HCT116 (cell line): ENCODE results near the gene BCL2L13.

ENCODE experiments used
- EZH2 ChIP-seq: fragments of 200-600 bp; sonication (generic); IDR thresholded peaks from 2 replicates; pipeline ENCODE4 v1.6.1; 2017; ENCODE audit warnings: antibody characterized with exemption, mixed run types
- EZH2phosphoT487 ChIP-seq: fragments of 200-600 bp; IDR thresholded peaks from 2 replicates; pipeline ENCODE4 v1.6.1; 2018; ENCODE audit warnings: antibody characterized with exemption, borderline replicate concordance
- POLR2AphosphoS5 ChIP-seq: IDR thresholded peaks from 2 replicates; pipeline ENCODE4 v1.6.1; 2011; ENCODE audit warnings: mild to moderate bottlenecking, low read depth, low read length, moderate library complexity
- TF ChIP-seq, protein P1 (sequence below), 3 experiments: fragments of 200-600 bp in 1 of 3; sonication (generic) in 1 of 3; IDR thresholded peaks in 2 of 3; conservative IDR thresholded peaks in 1 of 3; 2 replicates each; pipeline ENCODE4 v1.5.1; 2012 to 2017; ENCODE audit warnings: low read depth in 2 of 3, low read length in 2 of 3, antibody characterized with exemption in 1 of 3, borderline replicate concordance in 1 of 3, control low read depth in 1 of 3, mild to moderate bottlenecking in 1 of 3, mixed read lengths in 1 of 3, mixed run types in 1 of 3, moderate library complexity in 1 of 3; ENCODE audit not compliant: insufficient read depth in 1 of 3
- TF ChIP-seq, protein P2 (sequence below): IDR thresholded peaks from 2 replicates; pipeline ENCODE4 v1.6.1; 2012; ENCODE audit warnings: low read depth

DNA sequence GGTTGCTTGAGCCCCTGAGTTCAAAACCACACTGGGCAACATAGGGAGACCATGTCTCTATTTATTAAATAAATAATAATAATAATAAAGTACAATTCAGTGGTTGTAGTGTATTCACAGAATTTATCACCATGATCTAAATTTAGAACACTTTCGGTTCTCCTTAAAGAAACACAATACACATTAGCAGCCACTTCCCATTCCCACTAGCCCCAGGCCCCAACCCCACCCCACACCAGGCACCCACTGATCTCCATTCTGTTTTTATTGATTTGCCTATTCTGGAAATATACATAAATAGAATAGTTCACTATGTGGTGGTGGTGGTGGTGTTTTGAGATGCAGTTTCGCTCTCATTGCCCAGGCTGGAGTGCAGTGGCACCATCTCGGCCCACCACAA, 45.7 kb downstream of the BCL2L13 start:
- TF ChIP-seq EZH2 (no peak), EZH2phosphoT487 (no peak), POLR2AphosphoS5 (no peak)
- TF ChIP-seq, protein P1, sequence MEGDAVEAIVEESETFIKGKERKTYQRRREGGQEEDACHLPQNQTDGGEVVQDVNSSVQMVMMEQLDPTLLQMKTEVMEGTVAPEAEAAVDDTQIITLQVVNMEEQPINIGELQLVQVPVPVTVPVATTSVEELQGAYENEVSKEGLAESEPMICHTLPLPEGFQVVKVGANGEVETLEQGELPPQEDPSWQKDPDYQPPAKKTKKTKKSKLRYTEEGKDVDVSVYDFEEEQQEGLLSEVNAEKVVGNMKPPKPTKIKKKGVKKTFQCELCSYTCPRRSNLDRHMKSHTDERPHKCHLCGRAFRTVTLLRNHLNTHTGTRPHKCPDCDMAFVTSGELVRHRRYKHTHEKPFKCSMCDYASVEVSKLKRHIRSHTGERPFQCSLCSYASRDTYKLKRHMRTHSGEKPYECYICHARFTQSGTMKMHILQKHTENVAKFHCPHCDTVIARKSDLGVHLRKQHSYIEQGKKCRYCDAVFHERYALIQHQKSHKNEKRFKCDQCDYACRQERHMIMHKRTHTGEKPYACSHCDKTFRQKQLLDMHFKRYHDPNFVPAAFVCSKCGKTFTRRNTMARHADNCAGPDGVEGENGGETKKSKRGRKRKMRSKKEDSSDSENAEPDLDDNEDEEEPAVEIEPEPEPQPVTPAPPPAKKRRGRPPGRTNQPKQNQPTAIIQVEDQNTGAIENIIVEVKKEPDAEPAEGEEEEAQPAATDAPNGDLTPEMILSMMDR (IDR thresholded peaks at IDR 0.05 in 2 of 3, conservative IDR thresholded peaks at IDR 0.05 in 1 of 3; ENCODE audit: borderline replicate concordance in 1 of 3, insufficient read depth in 1 of 3, low read depth in 2 of 3, low read length in 2 of 3) = no peak
- TF ChIP-seq, protein P2, sequence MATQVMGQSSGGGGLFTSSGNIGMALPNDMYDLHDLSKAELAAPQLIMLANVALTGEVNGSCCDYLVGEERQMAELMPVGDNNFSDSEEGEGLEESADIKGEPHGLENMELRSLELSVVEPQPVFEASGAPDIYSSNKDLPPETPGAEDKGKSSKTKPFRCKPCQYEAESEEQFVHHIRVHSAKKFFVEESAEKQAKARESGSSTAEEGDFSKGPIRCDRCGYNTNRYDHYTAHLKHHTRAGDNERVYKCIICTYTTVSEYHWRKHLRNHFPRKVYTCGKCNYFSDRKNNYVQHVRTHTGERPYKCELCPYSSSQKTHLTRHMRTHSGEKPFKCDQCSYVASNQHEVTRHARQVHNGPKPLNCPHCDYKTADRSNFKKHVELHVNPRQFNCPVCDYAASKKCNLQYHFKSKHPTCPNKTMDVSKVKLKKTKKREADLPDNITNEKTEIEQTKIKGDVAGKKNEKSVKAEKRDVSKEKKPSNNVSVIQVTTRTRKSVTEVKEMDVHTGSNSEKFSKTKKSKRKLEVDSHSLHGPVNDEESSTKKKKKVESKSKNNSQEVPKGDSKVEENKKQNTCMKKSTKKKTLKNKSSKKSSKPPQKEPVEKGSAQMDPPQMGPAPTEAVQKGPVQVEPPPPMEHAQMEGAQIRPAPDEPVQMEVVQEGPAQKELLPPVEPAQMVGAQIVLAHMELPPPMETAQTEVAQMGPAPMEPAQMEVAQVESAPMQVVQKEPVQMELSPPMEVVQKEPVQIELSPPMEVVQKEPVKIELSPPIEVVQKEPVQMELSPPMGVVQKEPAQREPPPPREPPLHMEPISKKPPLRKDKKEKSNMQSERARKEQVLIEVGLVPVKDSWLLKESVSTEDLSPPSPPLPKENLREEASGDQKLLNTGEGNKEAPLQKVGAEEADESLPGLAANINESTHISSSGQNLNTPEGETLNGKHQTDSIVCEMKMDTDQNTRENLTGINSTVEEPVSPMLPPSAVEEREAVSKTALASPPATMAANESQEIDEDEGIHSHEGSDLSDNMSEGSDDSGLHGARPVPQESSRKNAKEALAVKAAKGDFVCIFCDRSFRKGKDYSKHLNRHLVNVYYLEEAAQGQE = no peak
